NCI-H2171 (cell line): Measurements from ENCODE around the gene STOX1.
A peak's percentile ranks its signal among the peaks of the same experiment; 100 is the strongest.
"Not testable (repeated sequence)": the region's sequence is repeated elsewhere in the genome, so short reads cannot be mapped to it uniquely, and the experiment has no call there.

ENCODE experiments used
- DNase-seq: peaks from one replicate; lab custom pipeline; 2025; lab: John Stamatoyannopoulos, UW

STOX1 gene, protein sequence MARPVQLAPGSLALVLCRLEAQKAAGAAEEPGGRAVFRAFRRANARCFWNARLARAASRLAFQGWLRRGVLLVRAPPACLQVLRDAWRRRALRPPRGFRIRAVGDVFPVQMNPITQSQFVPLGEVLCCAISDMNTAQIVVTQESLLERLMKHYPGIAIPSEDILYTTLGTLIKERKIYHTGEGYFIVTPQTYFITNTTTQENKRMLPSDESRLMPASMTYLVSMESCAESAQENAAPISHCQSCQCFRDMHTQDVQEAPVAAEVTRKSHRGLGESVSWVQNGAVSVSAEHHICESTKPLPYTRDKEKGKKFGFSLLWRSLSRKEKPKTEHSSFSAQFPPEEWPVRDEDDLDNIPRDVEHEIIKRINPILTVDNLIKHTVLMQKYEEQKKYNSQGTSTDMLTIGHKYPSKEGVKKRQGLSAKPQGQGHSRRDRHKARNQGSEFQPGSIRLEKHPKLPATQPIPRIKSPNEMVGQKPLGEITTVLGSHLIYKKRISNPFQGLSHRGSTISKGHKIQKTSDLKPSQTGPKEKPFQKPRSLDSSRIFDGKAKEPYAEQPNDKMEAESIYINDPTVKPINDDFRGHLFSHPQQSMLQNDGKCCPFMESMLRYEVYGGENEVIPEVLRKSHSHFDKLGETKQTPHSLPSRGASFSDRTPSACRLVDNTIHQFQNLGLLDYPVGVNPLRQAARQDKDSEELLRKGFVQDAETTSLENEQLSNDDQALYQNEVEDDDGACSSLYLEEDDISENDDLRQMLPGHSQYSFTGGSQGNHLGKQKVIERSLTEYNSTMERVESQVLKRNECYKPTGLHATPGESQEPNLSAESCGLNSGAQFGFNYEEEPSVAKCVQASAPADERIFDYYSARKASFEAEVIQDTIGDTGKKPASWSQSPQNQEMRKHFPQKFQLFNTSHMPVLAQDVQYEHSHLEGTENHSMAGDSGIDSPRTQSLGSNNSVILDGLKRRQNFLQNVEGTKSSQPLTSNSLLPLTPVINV

GRCh38 chr10:68826764-68827591 is at the start of gene STOX1:
Gene STOX1 (plus strand): TSS chr10:68827531. CDS start chr10:68827624, 93 bp downstream.
- DNase-seq: peak; percentile 16

- no peak for DNase-seq
Observed at GRCh38 chr10:68781613-68782574, 45.4 kb upstream of the STOX1 start.

GRCh38 chr10:68784476-68784875 is 42.9 kb upstream of the STOX1 start:
- DNase-seq: no peak

DNA sequence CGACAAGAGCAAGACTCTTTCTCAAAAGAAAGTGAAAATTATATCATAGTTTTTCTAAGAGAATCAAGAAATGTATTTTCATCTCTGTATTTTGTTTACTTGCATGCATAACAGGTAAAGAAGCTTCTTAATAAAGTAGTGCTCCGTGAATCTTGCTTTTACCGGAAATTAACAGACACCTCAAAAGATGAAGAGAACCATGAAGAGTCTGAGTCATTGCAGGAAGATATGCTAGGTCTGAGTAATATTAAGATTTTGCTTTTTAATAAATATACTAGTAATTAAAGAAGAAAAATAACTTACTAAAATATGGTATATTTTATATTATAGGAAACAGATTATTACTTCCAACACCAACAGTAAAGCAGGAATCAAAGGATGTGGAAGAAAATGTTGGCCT is 39.5 kb upstream of the STOX1 start:
- DNase-seq: no peak

GRCh38 chr10:68790476-68790875 is 36.9 kb upstream of the STOX1 start:
- DNase-seq: no peak

GRCh38 chr10:68792115-68792514 is 35.2 kb upstream of the STOX1 start:
- no peak for DNase-seq

DNA sequence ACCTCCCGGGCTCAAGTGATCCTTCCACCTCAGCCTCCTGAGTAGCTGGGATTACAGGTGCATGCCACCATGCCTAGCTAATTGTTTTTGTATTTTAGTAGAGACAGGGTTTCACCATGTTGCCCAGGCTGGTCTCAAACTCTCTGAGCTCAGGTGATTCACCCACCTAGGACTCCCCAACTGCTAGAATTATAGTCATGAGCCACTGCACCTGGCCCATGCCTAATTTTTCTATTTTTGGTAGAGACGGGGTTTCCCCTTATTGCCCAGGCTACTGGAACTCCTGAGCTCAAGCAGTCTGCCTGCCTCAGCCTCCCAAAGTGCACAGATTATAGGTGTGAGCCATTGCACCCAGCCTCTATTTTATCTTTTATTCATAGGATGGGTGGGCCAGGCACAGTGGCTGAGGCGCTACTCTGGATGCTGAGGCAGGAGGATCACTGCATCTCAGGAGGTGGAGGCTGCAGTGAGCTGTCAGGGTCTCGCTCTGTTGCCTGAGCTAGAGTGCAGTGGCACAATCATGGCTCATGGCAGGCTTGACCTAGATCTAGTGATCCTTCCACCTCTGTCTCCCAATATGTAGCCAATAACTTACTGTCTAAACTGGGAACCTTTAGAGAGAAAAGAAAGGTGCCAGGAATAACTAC is 31.3 kb upstream of the STOX1 start:
- no peak for DNase-seq

GRCh38 chr10:68796605-68797004 is 30.7 kb upstream of the STOX1 start:
- no peak for DNase-seq

DNA sequence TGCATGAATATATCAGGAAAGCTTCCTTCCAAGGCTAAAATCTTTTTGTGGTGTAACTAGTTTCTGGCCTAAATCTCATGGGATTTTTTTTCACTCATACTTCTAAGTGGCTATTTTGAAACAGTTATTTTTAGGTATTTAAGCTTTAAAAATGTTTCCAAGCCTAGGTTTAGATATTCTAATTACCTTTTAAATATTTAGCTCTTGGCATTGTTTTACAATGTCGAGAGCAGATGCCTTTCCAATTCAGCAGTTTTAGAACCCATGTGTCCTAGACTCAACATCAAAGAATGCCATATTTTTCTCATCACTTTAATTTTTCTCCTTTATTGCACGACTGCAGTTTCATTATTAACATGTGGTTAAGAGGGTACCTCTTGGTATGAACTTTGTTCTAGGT is 27.1 kb upstream of the STOX1 start:
- DNase-seq: no peak

DNA sequence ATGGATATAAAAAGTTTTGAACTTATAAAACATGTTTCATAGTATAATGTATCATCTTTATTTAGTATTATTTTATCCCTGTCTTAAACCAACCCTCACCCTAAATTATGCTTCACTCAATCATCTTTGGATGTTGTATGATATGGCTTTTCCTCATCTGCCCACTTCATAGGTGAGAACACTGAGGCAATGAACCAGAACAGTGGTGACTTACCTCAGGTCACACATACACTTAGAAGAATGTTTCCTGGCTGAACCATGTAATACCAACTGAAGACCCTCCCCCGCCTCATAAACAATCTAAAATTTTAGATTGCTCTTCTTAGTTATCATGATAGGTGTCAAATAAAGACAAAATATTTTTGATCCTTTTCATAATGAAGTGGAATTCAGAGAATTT is 22.6 kb upstream of the STOX1 start:
- DNase-seq: no peak

- DNase-seq: not testable (repeated sequence)
Observed at GRCh38 chr10:68810830-68811229, 16.5 kb upstream of the STOX1 start.

DNA sequence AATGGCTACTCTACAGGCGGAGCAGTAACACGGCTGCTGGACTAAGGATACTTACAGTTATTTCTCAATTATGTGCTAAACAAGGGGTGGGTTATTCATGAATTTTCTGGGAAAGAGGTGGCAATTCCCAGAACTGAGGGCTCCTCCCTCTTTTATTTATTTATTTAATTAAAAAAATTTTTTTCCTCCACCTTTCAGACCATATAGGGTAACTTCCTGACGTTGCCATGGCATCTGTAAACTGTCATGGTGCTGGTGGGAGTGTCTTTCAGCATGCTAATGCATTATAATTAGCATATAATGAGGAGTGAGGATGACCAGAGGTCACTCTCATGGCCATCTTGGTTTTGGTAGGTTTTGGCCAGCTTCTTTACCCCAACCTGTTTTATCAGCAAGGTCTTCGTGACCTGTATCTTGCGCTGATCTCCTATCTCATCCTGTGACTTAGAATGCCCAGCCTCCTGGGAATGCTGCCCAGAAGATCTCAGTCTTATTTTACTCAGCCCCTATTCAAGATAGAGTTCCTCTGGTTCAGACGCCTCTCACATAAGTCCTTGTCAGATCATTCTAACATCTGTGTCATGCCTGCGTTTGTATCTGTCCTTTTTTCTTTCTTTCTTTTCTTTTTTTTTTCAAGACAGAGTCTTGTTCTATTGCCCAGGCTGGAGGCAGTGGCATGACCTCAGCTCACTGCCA is 15.9 kb upstream of the STOX1 start:
- no peak for DNase-seq

GRCh38 chr10:68812420-68812819 is 14.9 kb upstream of the STOX1 start:
- DNase-seq: no peak

DNA sequence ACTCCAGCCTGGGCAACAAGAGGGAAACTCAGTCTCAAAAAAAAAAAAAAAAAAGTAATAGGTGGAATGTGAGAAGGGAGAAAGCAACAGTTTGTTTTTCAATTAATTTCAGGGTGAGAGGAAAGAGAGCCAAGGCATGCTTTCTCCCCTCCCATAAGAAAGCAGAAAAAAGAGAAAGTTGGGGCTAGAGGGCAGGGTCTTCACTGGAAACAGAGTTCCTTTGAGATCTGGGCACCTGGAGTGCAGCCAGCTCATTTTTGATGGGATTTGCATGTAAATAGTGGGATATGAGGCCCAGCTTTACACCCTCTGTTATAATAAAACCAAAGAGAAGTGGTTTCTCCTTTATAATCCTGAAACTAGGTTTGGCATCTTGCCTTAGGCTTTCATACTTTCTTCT is 13.8 kb upstream of the STOX1 start:
- no peak for DNase-seq

DNA sequence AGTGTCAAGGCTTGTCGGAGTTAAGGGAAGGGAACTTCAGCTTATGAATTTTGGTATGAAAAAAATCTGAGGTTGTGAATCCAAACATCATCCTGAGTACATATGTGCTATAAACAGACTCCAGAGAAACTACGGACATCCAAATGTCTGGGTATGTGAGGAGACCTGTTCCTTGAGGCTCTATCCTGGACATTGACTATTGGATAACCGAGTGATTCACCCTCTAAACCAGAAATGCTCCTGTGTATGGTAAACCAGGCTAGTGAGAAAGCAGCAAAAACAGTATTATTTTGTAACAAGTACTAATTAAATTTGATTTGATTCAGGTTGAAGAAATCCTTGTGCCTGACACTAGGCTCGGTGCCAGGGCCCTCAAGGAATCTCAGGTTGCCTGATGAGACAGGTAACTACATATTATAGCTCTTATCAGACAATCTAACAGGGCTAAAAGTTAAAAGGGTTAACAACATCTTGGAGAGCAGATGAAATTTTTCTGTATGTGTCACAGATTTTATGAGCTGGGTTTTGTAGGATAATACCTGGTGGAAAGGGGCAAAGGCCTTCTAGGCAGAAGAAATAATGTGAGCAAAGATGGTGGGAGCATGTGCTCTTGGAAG is 10.4 kb upstream of the STOX1 start:
- DNase-seq: no peak

- not testable (repeated sequence) for DNase-seq
Observed at GRCh38 chr10:68820359-68820758, 7.0 kb upstream of the STOX1 start.

DNA sequence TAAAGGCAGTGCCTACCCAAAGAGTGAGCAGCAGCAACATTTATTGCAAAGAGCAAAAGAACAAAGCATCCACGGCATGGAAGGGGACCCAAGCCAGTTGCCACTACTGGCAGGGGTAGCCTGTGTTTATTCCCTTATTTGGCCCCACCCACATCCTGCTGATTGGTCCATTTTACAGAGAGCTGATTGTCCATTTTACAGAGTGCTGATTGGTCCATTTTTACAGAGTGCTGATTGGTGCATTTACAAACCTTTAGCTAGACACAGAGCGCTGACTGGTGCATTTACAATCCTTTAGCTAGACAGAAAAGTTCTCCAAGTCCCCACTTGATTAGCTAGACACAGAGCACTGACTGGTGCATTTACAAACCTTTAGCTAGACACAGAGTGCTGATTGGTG is 4.7 kb upstream of the STOX1 start:
- DNase-seq: not testable (repeated sequence)

- not testable (repeated sequence) for DNase-seq
Observed at GRCh38 chr10:68827592-68827959, 245 bp downstream of the STOX1 start.

DNA sequence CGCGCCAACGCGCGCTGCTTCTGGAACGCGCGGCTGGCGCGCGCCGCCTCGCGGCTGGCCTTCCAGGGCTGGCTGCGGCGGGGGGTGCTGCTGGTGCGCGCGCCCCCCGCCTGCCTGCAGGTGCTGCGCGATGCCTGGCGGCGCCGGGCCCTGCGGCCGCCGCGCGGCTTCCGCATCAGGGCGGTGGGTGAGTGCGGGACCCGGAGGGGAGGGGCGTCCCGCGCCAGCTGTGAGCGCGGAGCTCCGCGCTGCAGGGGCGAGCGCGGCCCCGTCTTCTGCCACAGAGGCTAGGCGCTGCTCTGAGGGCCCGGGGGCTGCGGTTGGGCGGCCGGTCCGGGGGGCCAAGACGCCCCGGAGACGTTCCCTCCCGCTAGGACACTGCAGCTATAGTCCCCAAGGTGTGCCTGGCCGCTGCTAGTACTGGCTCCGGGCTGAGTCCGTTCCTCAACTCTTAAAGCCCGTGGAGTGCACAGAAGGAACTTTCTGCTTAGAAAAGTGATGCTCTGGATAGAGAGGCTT is 811 bp downstream of the STOX1 start:
- DNase-seq: not testable (repeated sequence)
